Inferior parietal cortex (tissue), 1 donor: ENCODE results near the gene PGRMC2.
A peak's percentile ranks its signal among the peaks of the same experiment; 100 is the strongest.

Source experiments
- DNase-seq: peaks from one replicate; pipeline ENCODE4 v3.0.0-alpha.2; 2016; ENCODE audit errors: extremely low spot score

Gene PGRMC2

GRCh38 chr4:128299848-128300247, 12.2 kb upstream of the PGRMC2 start:
- no peak for DNase-seq

- no peak for DNase-seq
Observed at GRCh38 chr4:128298852-128299251, 11.2 kb upstream of the PGRMC2 start.

GRCh38 chr4:128298146-128298758, 10.6 kb upstream of the PGRMC2 start:
- no peak for DNase-seq

GRCh38 chr4:128295255-128295654, 7.6 kb upstream of the PGRMC2 start:
- DNase-seq, result no peak

GRCh38 chr4:128294464-128294863, 6.9 kb upstream of the PGRMC2 start:
- DNase-seq, result no peak

GRCh38 chr4:128292349-128292748, 4.7 kb upstream of the PGRMC2 start:
- DNase-seq, result no peak

GRCh38 chr4:128291096-128291495, 3.5 kb upstream of the PGRMC2 start:
- DNase-seq, result no peak

GRCh38 chr4:128290526-128290925, 2.9 kb upstream of the PGRMC2 start:
- DNase-seq, result no peak

GRCh38 chr4:128289523-128290158, 2.0 kb upstream of the PGRMC2 start:
- no peak for DNase-seq

- DNase-seq, result peak; percentile 48
Observed at GRCh38 chr4:128288689-128289106, 1.1 kb upstream of the PGRMC2 start.

GRCh38 chr4:128287871-128288688, 467 bp upstream of the PGRMC2 start:
- peak; percentile 97 for DNase-seq

GRCh38 chr4:128286474-128287058, 1.0 kb downstream of the PGRMC2 start:
- no peak for DNase-seq

GRCh38 chr4:128285085-128285997, 2.3 kb downstream of the PGRMC2 start:
- DNase-seq, result no peak

- no peak for DNase-seq
Observed at GRCh38 chr4:128284317-128284716, 3.3 kb downstream of the PGRMC2 start.

- DNase-seq, result no peak
Observed at GRCh38 chr4:128283071-128283470, 4.5 kb downstream of the PGRMC2 start.

GRCh38 chr4:128282516-128282915, 5.1 kb downstream of the PGRMC2 start:
- no peak for DNase-seq

GRCh38 chr4:128281354-128281753, 6.3 kb downstream of the PGRMC2 start:
- DNase-seq, result no peak

- no peak for DNase-seq
Observed at GRCh38 chr4:128279624-128280225, 7.9 kb downstream of the PGRMC2 start.

GRCh38 chr4:128277856-128278255, 9.8 kb downstream of the PGRMC2 start:
- no peak for DNase-seq

- no peak for DNase-seq
Observed at GRCh38 chr4:128275346-128275745, 12.3 kb downstream of the PGRMC2 start.

- DNase-seq, result no peak
Observed at GRCh38 chr4:128271551-128271950, 16.1 kb downstream of the PGRMC2 start.
